K562 (cell line): ENCODE results near the gene REG4. TPM values are rescaled to one million over a fixed set of nuclear protein-coding genes. Genes with fewer than 3 reads are reported as not detected.

ENCODE experiments used
- ATAC-seq: fragments of 200-7000 bp; cut with Tn5 transposase; 3 replicates; pipeline ENCODE4 v1.9.1; 2020; ENCODE audit warnings: moderate library complexity
- BruUV-seq: library from RNA; stranded (reverse); fragments of 400-500 nt; replicated peaks from 2 replicates; lab custom pipeline; 2021; lab: Mats Ljungman, UMichigan
- CTCF ChIA-PET: fragments of 300-600 bp; formaldehyde crosslinking; extraction: SDS; loops from one replicate; lab custom pipeline; 2021; ENCODE audit warnings: low intra/inter-chr PET ratio; lab: Yijun Ruan, JAX
- POLR2A ChIA-PET: fragments of 300-600, 350-650 bp; sonication (Branson Sonifier 250); formaldehyde crosslinking; extraction: SDS; loops from one replicate; lab custom pipeline; 2021; ENCODE audit warnings: antibody characterized with exemption, inconsistent platforms; lab: Yijun Ruan, JAX
- DNase-seq, 4 experiments: peaks; one replicate each; pipeline versions ENCODE4 v3.0.0 to v3.0.0-alpha.2; 2011 to 2018; ENCODE audit warnings: low spot score in 3 of 4, mixed read lengths in 3 of 4; ENCODE audit errors: extremely low read depth in 1 of 4
- FAIRE-seq: peaks from 2 replicates; lab custom pipeline; 2011; peaks lifted over from hg19 to GRCh38; lab: Jason Lieb, UNC
- H2AFZ ChIP-seq: 2 replicates; pipeline ENCODE4 v1.6.0; 2011; ENCODE audit warnings: low read depth, low read length, control low read depth, inconsistent platforms
- H3K27ac ChIP-seq: fragments of 200-600 bp; 3 replicates; pipeline ENCODE4 v1.8.0; 2011; ENCODE audit warnings: low read depth, mild to moderate bottlenecking, control low read depth, inconsistent platforms, low read length, moderate library complexity, mixed read lengths; ENCODE audit errors: extremely low read depth
- H3K27me3 ChIP-seq, 2 experiments: fragments of 300-600 bp in 1 of 2; 2 replicates in 1 of 2; 3 replicates in 1 of 2; pipeline versions ENCODE4 v1.6.0 to v1.8.0; 2011; ENCODE audit warnings: inconsistent platforms in 2 of 2, low read length in 2 of 2, mild to moderate bottlenecking in 1 of 2, mixed read lengths in 1 of 2, moderate library complexity in 1 of 2; ENCODE audit not compliant: control insufficient read depth in 2 of 2, insufficient read depth in 2 of 2
- H3K36me3 ChIP-seq: fragments of 300-600 bp; 3 replicates; pipeline ENCODE4 v1.8.0; 2011; ENCODE audit warnings: mild to moderate bottlenecking, low read length, inconsistent platforms; ENCODE audit not compliant: control insufficient read depth, insufficient read depth
- H3K4me1 ChIP-seq, 2 experiments: fragments of 200-600 bp in 1 of 2; replicated peaks in 1 of 2; 2 replicates in 1 of 2; 3 replicates in 1 of 2; pipeline versions ENCODE4 v1.5.1 to v1.8.0; 2011; ENCODE audit warnings: inconsistent platforms in 2 of 2, low read length in 2 of 2, mild to moderate bottlenecking in 1 of 2, mixed read lengths in 1 of 2, moderate library complexity in 1 of 2; ENCODE audit not compliant: control insufficient read depth in 2 of 2, insufficient read depth in 2 of 2
- H3K4me2 ChIP-seq: 2 replicates; pipeline ENCODE4 v1.6.1; 2011; ENCODE audit warnings: low read length, control low read depth, inconsistent platforms, mixed read lengths; ENCODE audit not compliant: insufficient read depth
- H3K4me3 ChIP-seq: fragments of 200-600 bp; sonication (generic), shearing (Covaris generic); 2 replicates; pipeline ENCODE4 v1.5.1; 2016; ENCODE audit warnings: control low read depth, inconsistent platforms
- H3K79me2 ChIP-seq: fragments of 200-600 bp; 3 replicates; pipeline ENCODE4 v1.8.0; 2011; ENCODE audit warnings: low read length, inconsistent platforms; ENCODE audit not compliant: control insufficient read depth, insufficient read depth
- H3K9ac ChIP-seq, 2 experiments: 2 replicates each; pipeline versions ENCODE4 v1.6.0 to v1.6.1; 2011; ENCODE audit warnings: low read depth in 2 of 2, low read length in 2 of 2, control low read depth in 1 of 2, inconsistent platforms in 1 of 2, mild to moderate bottlenecking in 1 of 2, mixed read lengths in 1 of 2; ENCODE audit not compliant: insufficient read depth in 1 of 2
- H3K9me1 ChIP-seq: one replicate; pipeline ENCODE4 v1.6.0; 2011; ENCODE audit warnings: inconsistent platforms, mild to moderate bottlenecking, low read length, moderate library complexity; ENCODE audit not compliant: control insufficient read depth, insufficient read depth
- H3K9me3 ChIP-seq: replicated peaks from 2 replicates; pipeline ENCODE4 v1.5.1; 2011; ENCODE audit warnings: low read depth, low read length, inconsistent platforms; ENCODE audit not compliant: control insufficient read depth, insufficient read depth
- H4K20me1 ChIP-seq: replicated peaks from 2 replicates; pipeline ENCODE4 v1.6.1; 2011; ENCODE audit warnings: low read length, inconsistent platforms, mixed read lengths; ENCODE audit not compliant: control insufficient read depth, insufficient read depth
- BDP1 ChIP-seq: IDR thresholded peaks from 3 replicates; pipeline ENCODE4 v1.6.1; 2011; ENCODE audit not compliant: insufficient read length, insufficient read depth
- CCAR2 ChIP-seq: fragments of 200-400 bp; formaldehyde crosslinking; IDR thresholded peaks from 2 replicates; pipeline ENCODE4 v1.6.1; 2017; ENCODE audit warnings: mild to moderate bottlenecking, low read depth, low read length
- DNMT1 ChIP-seq: fragments of 450-650 bp; IDR thresholded peaks from 2 replicates; pipeline ENCODE4 v1.6.1; 2016; ENCODE audit warnings: antibody characterized with exemption, mild to moderate bottlenecking
- FOXA3 ChIP-seq, 2 experiments: fragments of 450-650 bp in 1 of 2; sonication (generic) in 1 of 2; formaldehyde crosslinking; IDR thresholded peaks in 1 of 2; conservative IDR thresholded peaks in 1 of 2; 2 replicates each; pipeline versions ENCODE4 v1.4.0 to v1.8.0; 2020 to 2022; ENCODE audit warnings: mild to moderate bottlenecking in 2 of 2, missing genetic modification reagents in 1 of 2
- FOXK1 ChIP-seq: sonication (generic); formaldehyde crosslinking; IDR thresholded peaks from 2 replicates; pipeline ENCODE4 v1.8.0; 2022; ENCODE audit warnings: missing genetic modification reagents, mild to moderate bottlenecking, borderline replicate concordance
- GATAD2A ChIP-seq: fragments of 450-650 bp; IDR thresholded peaks from 2 replicates; pipeline ENCODE4 v1.6.1; 2017
- NCOA1 ChIP-seq: fragments of 450-650 bp; IDR thresholded peaks from 2 replicates; pipeline ENCODE4 v1.6.1; 2016; ENCODE audit warnings: low read depth
- PML ChIP-seq: IDR thresholded peaks from 2 replicates; pipeline ENCODE4 v1.6.1; 2012; ENCODE audit warnings: low read length, inconsistent platforms
- POLR3G ChIP-seq: IDR thresholded peaks from 2 replicates; pipeline ENCODE4 v1.6.1; 2011; ENCODE audit not compliant: insufficient read length, insufficient replicate concordance; ENCODE audit errors: extremely low read depth
- TCF7L2 ChIP-seq: fragments of 150-350 bp; IDR thresholded peaks from 2 replicates; pipeline ENCODE4 v1.6.1; 2016; ENCODE audit warnings: low read depth, mild to moderate bottlenecking, low read length, moderate library complexity
- ZNF165 ChIP-seq: fragments of 250-450 bp; sonication (Bioruptor Pico); IDR thresholded peaks from 2 replicates; pipeline ENCODE4 v1.4.0; 2020; ENCODE audit warnings: borderline replicate concordance
- ZNF41 ChIP-seq: fragments of 250-450 bp; sonication (Bioruptor Pico); conservative IDR thresholded peaks from 2 replicates; pipeline ENCODE4 v1.4.0; 2020; ENCODE audit warnings: mild to moderate bottlenecking
- WGBS: fragments of 100-300 bp; shearing (Covaris generic); methylation state at CpG from one replicate; pipeline ENCODE4 v1.1.6; 2016; ENCODE audit warnings: low coverage, mixed read lengths; ENCODE audit not compliant: insufficient coverage; ENCODE audit errors: missing lambda C conversion rate; 5-methylcytosine and 5-hydroxymethylcytosine counted together
- in situ Hi-C: fragments of 300-500 bp; cut with MboI; formaldehyde crosslinking; loops from 4 replicates; pipeline ENCODE4 v1.15.0; 2018; ENCODE audit warnings: inconsistent platforms, mixed read lengths
- intact Hi-C: fragments of 100-400 bp; cut with micrococcal nuclease; formaldehyde crosslinking; loops from 2 replicates; pipeline ENCODE4 v1.14.2; 2022
- polyA plus RNA-seq, 8 experiments: library from polyadenylated mRNA; depleted of rRNA in 4 of 8; stranded (reverse) in 5 of 8; unstranded in 3 of 8; fragments of >200 nt; fragmentation: Nextera tagmentation in 2 of 8; fragmentation: Illumina TruSeq in 1 of 8; extraction: Ambion mirVana in 2 of 8; extraction: Trizol in 1 of 8; gene quantifications; 2 replicates each; pipeline versions ENCODE4 v1.2.1 to v1.2.3, GENCODE V29; 2011 to 2014; ENCODE audit warnings: inconsistent platforms in 1 of 8, missing spikeins in 1 of 8
- total RNA-seq, 7 experiments: library from RNA; depleted of rRNA in 6 of 7; stranded (reverse); fragments of >200 nt in 6 of 7; fragmentation: Illumina TruSeq in 2 of 7; extraction: Trizol in 2 of 7; gene quantifications; 2 replicates each; pipeline versions ENCODE4 v1.2.1 to v1.2.3, GENCODE V29; 2011 to 2021; ENCODE audit warnings: low replicate concordance in 1 of 7
- TF ChIP-seq, protein P1 (sequence below): sonication (generic); formaldehyde crosslinking; IDR thresholded peaks from 2 replicates; pipeline ENCODE4 v1.8.1; 2023; ENCODE audit warnings: mild to moderate bottlenecking, missing genetic modification reagents

Gene REG4
- total and polyA plus RNA-seq, 9 of the 15 experiments (the other 6 are each of a cell fraction or from before 2014, with no cell fraction given), result not detected

DNA sequence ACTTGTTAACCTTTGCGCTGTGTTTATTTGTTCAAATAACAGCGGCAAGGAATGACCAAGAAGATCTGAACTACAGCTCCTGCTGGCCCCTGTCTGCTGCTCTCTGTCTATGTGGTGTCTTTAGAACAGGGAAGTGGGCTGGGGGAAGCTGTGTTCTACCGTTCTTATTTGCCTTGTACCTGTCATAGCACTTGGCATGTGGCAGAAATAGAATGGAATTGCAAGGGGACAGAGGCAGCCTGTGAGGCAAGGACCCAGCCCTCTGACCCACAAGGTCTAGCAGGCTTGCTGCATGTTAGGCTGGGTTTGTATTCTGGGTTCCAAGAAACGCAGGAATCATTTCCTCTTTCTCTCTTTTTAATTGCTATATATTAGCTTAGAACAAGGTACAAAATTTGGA is 63.2 kb downstream of the REG4 start:
- H3K4me2 ChIP-seq, result no peak overlapping the region
- POLR2A ChIA-PET, result interaction anchor here (1.9 kb wide), 1 partner anchor 36 kb away, joined by 8 read pairs; the partner anchor contains the start of gene PHGDH
- peaks cover 34 to 35% of the 10 kb centered on the region in 2 experiments for H3K27me3 ChIP-seq
- H3K79me2 ChIP-seq, result no peaks in the 10 kb centered on the region
- CTCF ChIA-PET, result no interaction called here
- H3K9me3 ChIP-seq, result no peaks in the 10 kb centered on the region
- DNase-seq (no peak), FAIRE-seq (no peak), ATAC-seq (no peak)
- no peak overlapping the region for H3K4me3 ChIP-seq
- no TSS peak for BruUV-seq
- in situ Hi-C loops (no loop called here), intact Hi-C loops (loop anchor here (5.0 to 10.0 kb wide), 2 partner anchors 49 to 133 kb away; no protein-coding TSS in a partner anchor)
- H2AFZ ChIP-seq, result no peak overlapping the region
- H3K9me1 ChIP-seq, result no peaks in the 10 kb centered on the region
- no peak overlapping the region for H3K9ac ChIP-seq
- H3K27ac ChIP-seq, result no peak overlapping the region
- no peaks in the 10 kb centered on the region; the same call in 2 of the 3 replicates for H3K36me3 ChIP-seq
- H3K4me1 ChIP-seq, result no peaks in the 10 kb centered on the region
- no peak for TF ChIP-seq ZNF165
- no peak for TF ChIP-seq FOXK1 (CRISPR knock-in tag)
- TF ChIP-seq GATAD2A, result no peak
- TF ChIP-seq BDP1, result no peak
- no peak for TF ChIP-seq POLR3G
- no peak for TF ChIP-seq ZNF41
- TF ChIP-seq DNMT1, result no peak
- no peak for TF ChIP-seq CCAR2
- no peak for TF ChIP-seq TCF7L2
- TF ChIP-seq FOXA3 (CRISPR knock-in tag; conservative IDR thresholded peaks at IDR 0.05 in 1 of 2, IDR thresholded peaks at IDR 0.05 in 1 of 2), result no peak
- TF ChIP-seq, protein P1, sequence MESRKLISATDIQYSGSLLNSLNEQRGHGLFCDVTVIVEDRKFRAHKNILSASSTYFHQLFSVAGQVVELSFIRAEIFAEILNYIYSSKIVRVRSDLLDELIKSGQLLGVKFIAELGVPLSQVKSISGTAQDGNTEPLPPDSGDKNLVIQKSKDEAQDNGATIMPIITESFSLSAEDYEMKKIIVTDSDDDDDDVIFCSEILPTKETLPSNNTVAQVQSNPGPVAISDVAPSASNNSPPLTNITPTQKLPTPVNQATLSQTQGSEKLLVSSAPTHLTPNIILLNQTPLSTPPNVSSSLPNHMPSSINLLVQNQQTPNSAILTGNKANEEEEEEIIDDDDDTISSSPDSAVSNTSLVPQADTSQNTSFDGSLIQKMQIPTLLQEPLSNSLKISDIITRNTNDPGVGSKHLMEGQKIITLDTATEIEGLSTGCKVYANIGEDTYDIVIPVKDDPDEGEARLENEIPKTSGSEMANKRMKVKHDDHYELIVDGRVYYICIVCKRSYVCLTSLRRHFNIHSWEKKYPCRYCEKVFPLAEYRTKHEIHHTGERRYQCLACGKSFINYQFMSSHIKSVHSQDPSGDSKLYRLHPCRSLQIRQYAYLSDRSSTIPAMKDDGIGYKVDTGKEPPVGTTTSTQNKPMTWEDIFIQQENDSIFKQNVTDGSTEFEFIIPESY (CRISPR knock-in tag), result no peak
- TF ChIP-seq NCOA1, result no peak
- TF ChIP-seq PML, result no peak
- WGBS, result 0% methylated on average over 4 of the region's 4 CpGs
- H4K20me1 ChIP-seq, result peaks cover 12% of the 10 kb centered on the region
